HS-5 (cell line): ENCODE measurements around the gene KNOP1.
"Not testable (repeated sequence)": the region's sequence is repeated elsewhere in the genome, so short reads cannot be mapped to it uniquely, and the experiment has no call there.

Source experiments
- DNase-seq: peaks from one replicate; pipeline ENCODE4 v3.0.0-alpha.2; 2012; ENCODE audit warnings: low read depth

KNOP1 gene

DNA sequence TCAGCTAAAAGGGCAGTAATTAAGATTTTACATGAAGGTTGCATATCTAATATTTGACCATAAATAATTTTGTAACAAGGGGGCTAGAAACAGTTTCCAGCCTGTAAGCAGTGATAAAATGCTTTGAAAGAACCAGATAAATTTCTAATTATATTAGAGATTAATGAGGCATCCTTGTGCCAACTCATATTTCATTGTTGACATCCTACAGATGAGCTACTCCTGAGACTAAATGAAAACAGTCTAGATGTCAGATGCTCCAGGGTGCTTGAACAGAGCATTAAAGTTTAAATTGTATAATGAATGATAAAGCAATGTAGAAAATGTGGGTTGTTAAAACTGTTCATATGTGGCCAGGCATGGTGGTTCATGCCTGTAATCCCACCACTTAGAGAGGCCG, 23.3 kb upstream of the KNOP1 start:
- no peak for DNase-seq

- DNase-seq, result no peak
Measured at GRCh38 chr16:19737306-19738038, 19.4 kb upstream of the KNOP1 start.

DNA sequence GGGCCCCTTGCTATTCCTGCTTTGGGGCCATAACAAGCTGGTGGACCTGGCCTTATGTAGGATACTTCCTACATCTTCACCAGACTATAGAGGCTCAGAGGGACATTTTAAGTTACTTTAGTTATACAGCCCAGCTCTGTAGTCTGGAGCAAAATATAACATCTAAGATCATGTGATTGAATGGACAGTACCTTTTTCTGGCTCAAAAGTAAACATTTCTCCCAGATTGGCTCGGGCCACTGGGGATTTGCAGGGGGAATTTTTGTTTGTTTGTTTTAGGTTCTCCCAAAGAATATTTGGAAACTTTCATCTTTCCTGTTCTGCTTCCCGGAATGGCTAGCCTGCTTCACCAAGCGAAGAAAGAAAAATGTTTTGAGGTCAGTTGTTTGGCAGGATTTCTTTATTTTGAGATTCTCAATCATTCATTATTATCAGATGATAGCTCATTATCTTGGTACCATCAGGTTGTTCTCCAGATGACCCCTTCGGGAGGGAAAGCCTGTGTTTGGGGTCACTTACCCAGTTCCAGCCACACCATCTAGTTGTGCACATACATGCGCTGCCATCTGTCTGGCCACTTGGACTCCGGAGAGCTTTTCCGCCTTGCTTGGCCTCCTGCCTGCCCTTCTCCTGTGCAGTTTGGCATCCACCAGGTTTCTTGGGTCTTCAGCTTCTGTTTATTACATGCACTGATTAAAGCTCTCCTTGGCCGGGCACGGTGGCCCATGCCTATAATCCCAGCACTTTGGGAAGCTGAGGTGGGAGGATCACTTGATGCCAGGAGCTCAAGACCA, 17.2 kb upstream of the KNOP1 start:
- DNase-seq, result no peak

GRCh38 chr16:19733551-19733950, 15.5 kb upstream of the KNOP1 start:
- no peak for DNase-seq

DNA sequence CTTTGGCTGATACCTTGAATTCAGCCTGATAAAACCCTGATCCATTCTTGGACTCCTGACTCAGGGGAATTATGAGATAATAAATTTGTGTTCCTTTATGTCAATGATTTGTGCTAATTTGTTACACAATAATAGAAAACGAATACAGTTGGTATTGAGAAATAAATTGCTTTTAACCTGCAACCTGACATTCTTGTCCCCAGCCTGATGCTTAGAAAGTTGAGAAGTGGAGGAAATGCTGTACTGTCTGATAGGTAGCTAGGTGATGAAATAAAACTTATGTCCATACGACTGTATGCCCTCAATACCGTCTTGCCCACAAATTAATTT, 10.6 kb upstream of the KNOP1 start:
- DNase-seq, result no peak

DNA sequence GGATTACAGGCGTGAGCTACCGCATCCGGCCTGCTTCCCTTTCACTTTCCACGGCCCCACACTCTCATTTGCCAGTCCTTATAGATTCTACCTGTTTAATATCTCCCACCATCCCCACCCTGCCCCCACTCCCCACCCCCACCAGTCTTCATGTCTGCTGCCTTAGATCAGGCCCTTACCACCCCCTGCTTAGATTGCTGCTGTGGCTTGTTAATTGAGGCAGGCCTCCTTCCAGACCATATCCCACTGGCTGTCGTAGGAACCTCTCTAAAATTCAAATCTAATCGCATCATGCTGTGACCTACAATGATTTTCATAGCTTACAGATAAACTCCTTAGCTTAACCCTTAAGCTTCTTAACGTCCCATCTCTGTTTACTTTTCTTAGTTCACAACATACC, 5.0 kb upstream of the KNOP1 start:
- no peak for DNase-seq

GRCh38 chr16:19722269-19722952, 4.4 kb upstream of the KNOP1 start:
- no peak for DNase-seq

DNA sequence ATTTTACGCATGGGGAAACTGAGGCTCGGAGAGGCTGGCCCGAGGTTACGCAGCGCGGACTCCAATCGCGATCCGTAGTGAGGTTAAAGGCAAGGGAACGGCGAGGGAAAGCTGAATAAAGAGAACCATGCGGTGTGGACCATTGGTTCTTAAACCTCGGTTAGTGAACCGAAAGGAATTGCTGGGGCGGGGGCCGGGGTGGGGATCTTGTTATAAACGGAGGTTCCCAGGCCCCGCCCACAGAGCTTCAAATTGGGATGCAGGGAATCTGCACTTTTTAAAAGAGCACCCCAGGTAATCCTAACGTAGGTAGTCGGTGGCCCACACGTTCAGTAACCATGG, 568 bp upstream of the KNOP1 start:
- no peak for DNase-seq

- no peak for DNase-seq
Measured at GRCh38 chr16:19717314-19717713, 713 bp downstream of the KNOP1 start.

GRCh38 chr16:19716728-19717127, 1.3 kb downstream of the KNOP1 start:
- not testable (repeated sequence) for DNase-seq

GRCh38 chr16:19716183-19716582, 1.8 kb downstream of the KNOP1 start:
- DNase-seq, result no peak

- DNase-seq, result no peak
Measured at GRCh38 chr16:19715566-19715965, 2.5 kb downstream of the KNOP1 start.

GRCh38 chr16:19713697-19714096, 4.3 kb downstream of the KNOP1 start:
- DNase-seq, result no peak

GRCh38 chr16:19712418-19713058, 5.5 kb downstream of the KNOP1 start:
- DNase-seq, result no peak

- no peak for DNase-seq
Measured at GRCh38 chr16:19711643-19712042, 6.4 kb downstream of the KNOP1 start.

DNA sequence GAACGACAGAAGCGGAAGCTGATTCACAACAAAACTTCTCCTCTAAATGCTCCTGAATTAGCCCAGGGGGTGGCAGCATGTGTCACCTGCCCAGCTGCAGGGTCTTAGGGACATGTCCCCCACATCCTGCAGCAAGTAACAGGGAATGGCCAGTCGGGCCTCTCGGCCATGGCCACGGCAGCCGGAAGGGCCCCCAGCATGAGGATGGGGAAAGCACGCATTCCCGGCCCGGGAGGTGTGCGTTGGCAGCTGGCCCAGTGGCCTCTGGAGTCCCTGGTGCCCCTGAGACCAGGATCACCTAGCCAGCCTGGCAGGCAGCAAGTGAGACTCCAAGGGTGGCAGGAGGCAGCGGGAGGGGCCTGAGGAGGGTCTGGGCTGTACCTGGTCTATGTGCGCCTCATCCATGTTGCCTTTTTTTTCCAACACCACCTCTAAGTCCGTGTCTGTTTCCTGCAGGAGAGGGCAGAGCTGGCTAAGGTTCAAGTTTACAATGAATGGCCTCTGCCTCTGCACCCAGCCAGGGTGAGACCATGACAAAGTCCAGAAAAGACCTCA, 7.0 kb downstream of the KNOP1 start:
- no peak for DNase-seq

GRCh38 chr16:19710191-19710908, 7.7 kb downstream of the KNOP1 start:
- no peak for DNase-seq

DNA sequence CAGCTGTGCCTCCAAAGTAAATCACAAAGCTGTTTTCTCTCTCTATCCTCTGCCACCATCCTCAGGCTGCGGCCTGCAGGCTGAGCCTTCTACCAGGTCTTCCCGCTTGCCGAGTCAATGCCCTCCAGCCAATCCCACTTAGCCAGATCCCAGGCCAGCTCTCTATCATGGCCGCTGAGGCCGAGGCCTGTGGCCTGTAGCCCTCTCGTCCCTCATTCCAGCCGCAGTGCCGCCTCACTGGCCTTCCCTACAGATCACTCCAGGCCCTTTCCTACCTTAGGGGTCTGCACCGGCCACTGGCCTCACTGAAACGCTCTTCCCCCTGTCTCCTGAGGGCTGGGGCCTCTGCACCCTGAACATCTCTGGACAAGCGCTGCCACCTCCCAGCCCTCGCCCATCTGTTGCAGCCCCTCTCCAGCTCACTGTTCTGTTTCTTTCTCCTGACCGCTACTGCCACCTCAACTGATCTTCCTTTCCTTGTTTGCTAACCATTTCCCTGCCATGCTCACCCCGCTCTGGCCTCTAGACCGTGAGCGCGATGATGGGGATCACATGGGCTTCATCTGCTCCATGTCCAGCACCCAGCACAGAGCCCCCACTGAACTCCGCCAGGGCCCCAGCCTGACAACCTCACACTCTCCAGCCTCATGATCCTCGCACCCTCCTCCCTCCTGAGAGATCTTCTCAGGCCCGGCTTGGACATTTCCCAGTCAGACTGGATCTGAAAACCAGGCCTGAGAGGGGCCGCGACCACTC, 8.5 kb downstream of the KNOP1 start:
- DNase-seq, result no peak

DNA sequence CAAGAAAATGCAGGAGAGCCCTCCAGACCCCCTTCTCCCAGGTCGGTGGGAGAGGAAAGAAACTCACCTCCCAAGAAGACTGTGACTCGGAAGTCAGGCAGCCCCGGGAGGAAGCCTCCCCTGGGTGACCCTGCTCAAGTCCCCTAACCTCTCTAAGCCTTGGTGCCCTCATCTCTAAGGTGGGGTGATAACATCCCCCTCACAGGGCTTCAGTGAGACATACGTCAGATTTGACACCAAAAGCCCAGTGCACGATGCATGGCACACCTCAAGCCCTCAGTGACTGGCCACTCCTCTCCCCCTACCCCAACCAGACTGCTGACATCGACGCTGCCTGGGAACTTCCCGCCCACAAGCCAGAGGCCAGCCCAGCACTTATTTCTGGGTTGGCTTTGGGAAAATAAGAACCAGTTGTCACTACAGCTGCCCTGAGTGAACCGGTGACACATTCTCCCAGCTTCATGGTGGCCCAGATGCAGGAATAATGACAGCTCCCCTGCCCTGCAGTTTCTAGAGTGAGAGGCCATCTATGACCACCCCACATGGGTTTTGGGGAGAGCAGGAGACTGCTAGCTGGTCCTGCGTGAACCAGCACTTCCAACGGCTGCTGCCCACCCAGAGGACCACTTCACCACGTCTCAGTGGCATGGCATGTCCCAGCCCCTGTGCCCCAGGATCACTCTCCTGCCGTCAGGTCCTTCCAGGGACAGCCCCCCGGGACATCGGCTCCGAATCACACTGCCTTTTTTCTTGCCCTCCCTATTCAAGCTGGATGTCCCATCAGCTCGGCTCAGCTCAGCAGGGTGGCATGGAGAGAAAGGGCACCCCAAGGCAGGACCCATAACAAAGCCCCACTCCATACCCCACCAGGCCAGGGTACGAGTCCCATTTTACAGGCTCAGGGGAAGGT, 9.5 kb downstream of the KNOP1 start:
- DNase-seq, result no peak
